ENCODE data around the gene ACP3.
"Not testable (repeated sequence)": the region's sequence is repeated elsewhere in the genome, so short reads cannot be mapped to it uniquely, and the experiment has no call there.

The ACP3 gene, protein sequence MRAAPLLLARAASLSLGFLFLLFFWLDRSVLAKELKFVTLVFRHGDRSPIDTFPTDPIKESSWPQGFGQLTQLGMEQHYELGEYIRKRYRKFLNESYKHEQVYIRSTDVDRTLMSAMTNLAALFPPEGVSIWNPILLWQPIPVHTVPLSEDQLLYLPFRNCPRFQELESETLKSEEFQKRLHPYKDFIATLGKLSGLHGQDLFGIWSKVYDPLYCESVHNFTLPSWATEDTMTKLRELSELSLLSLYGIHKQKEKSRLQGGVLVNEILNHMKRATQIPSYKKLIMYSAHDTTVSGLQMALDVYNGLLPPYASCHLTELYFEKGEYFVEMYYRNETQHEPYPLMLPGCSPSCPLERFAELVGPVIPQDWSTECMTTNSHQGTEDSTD

DNA sequence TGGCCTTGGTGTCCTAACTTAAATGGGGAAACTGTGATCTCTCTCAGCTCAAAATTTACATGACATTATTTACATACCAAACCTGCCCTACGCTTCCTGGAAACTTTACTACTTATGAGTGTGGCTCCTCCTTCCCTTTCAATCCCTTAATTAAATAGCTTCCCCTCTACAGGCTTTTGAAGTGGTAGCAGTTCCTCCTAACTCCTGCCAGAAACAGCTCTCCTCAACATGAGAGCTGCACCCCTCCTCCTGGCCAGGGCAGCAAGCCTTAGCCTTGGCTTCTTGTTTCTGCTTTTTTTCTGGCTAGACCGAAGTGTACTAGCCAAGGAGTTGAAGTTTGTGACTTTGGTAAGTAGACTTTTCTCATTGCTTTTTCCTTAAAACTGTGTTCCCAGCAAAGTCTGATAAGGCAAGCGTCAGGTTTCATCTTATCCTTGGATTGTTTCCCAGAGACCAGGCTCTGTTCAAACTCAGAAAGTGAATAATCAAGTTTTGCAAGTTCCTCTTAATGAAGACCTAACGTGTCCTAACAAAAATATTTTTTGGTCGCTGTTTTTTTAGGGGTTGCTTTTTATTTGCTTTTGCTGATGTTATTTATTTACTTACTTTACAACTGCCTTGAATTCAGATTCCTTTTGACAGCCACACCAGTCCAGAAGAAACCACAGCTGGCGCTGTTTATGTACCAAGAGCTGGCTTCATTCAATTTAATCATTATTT, at the start of gene ACP3:
Gene ACP3 (plus strand): TSS at position 179 of the 720 bp plus-strand sequence. CDS start 50 bp downstream, at position 229.
- DNase-seq = no peak

DNA sequence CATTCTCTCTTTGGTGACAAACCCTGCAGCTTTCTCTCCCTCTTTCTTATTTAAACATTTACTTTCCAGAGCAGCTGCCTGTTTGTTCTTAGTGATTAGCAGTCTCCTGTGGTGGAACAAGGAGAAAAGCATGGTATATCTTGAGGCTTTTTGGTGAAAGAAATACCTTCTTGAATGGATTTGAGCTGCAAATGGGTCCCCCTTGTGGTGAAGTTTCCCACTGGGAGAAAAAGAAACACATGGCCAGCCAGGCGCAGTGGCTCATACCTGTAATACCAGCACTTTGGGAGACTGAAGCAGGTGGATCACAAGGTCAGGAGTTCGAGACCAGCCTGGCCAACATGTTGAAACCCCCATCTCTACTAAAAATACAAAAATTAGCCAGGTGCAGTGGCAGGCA, 48.3 kb upstream of the ACP3 start:
- DNase-seq = no peak

DNA sequence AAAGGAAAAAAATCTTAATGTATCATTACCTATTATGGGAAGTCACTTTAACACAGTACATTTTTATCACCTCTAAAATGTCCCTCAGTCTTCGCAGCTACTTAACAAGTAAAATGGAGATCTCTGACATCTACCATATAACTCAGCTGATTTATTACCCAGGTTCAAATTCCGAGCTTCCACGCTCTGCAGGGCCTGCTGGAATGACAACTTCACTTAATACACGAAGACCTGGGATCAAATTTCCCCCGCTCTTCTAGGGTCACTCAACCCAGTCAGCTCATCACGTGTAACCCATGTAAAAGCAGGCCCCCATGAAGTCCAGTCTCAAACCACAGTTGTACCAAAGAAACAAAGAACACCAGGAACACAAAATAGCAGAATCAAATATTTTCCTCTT, 44.2 kb upstream of the ACP3 start:
- DNase-seq = no peak

DNA sequence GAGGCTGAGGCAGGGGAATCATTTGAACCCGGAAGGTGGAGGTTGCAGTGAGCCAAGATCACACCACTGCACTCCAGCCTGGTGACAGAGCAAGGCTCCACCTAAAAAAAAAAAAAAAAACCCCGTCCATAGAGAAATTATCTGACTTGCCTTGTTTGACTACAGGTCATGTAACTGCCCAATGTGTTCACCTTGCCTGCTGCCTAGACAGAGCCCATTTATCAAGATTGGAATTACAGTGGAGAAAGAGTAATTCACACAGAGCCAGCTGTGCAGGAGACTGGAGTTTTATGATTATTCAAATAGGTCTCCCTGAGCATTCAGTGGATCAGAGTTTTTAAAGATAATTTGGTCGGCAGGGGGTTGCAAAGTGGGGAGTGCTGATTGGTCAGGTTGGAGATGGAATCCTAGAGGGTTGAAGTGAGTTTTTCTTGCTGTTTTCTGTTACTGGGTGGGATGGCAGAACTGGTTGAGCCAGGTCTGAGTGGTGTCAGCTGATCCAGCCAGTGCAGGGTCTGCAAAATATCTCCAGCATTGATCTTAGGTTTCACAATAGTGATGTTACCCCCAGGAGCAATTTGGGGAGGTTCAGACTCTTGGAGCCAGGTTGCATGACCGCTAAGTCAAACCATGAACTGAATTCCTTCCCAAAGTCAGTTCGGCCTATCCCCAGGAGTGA, 40.8 kb upstream of the ACP3 start:
- DNase-seq = no peak

DNA sequence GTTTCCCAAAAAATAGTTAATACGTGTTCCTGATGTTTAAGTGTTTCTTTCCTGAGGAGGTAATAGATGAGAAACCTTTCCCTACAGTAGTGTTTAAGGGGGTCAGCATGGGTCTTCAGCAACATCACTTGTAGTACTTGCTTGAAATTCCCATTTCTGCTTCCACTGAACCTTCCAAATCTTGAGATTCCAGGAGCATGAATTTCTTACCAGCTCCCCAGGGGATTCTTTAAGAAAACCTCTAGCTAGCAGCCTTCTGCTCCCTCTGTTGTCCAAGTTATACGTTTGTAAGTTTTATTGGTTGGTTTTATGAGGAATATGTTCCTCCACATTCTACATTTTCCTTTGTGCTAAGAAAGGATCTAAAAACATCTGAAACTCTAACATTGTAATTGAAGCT, 38.2 kb upstream of the ACP3 start:
- no peak for DNase-seq

DNA sequence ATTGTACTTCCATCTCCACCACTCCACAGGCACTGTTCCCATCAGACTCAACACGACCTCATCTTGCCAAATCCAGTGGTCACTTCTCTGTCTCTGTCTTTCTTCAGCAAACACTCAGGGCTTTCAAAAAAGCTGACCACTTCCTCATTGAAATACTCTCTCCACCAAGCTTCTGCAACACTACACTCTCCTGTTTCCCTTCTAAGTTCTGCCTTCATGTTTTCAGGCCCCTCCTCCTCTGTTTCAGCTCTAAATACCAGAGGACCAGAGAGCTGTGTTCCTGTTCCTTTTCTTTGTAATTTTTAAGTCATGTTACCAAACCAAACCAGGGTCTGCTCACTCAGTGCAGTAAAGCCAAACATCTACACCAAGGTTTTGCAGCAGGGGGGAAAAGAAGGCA, 33.8 kb upstream of the ACP3 start:
- no peak for DNase-seq

DNA sequence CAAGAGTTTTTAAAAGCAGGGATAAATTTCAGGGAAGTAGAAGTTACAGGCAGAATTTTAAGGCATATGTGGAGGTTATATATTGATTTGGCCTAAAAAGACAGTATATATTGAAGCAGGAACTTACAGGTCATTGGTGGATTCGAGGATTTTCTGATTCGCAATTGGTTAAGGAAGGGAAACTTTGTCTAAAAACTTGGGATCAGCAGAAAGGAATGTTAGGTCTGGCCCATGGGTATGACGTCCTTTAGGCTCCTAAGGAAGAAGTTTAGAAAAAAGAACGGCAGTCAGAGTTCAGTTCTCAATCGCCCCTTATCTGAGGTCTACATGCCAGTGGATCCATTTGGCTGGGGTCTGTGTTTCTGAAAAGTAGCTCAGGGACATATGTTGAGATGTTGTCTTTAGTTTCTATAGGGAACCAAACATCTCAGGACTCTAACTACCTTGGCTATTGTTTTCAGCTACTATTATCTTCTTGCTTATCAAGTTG, 33.2 kb upstream of the ACP3 start:
- DNase-seq = no peak

DNA sequence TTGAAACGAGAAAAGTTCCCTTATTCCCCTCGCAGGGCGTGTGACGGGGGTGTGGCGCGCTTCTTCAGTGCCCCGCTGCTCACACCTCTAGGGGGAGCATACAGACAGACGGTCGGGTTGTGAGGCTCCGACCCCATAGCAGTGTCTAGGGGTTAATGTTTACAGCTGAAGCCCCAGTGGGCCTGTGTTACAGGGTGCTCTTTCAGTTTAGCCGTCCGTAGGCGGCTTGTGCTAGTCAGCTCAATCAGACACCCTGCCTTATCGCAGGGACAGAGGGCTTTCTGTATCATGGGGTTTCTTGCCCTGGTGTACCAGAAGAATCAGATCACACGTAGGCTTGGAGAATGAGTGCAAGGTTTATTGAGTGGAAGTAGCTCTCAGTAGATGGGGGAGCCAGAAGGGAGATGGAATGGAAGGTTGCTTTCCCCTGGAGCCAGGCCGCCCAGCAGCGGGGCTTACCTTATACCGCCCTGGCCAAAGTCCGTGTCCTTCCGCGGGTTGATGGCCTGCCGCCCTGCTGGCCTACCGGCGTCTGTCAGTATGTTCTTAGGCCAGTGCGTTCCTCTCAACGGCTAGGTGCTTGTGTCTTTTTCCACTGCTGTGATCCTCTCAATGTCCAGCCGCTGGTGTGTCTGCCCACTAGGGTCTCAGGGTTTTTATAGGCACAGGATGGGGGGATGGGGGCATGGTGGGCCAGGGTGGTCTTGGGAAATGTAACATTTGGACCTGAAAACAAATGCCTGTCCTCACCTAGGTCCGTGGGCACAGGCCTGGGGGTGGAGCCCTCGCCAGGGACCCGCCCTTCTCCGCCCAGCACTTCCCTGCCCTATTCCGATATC, 32.2 kb upstream of the ACP3 start:
- DNase-seq = no peak

DNA sequence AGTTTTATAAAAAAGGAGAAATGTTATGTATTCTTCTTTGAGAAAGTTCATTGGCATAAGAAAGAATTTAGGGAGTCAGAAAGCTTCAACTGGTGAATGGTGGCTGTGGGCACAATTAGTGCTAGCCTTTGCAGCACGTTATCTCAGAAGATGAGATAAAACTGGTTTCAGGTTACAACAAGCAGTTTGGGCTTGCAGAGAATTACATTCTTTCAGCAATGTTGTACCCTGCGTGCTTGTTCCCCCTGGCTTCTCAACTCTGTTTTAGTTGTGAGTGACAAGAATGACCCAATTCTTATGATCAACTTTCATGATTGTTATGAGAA, 31.6 kb upstream of the ACP3 start:
- DNase-seq = no peak

DNA sequence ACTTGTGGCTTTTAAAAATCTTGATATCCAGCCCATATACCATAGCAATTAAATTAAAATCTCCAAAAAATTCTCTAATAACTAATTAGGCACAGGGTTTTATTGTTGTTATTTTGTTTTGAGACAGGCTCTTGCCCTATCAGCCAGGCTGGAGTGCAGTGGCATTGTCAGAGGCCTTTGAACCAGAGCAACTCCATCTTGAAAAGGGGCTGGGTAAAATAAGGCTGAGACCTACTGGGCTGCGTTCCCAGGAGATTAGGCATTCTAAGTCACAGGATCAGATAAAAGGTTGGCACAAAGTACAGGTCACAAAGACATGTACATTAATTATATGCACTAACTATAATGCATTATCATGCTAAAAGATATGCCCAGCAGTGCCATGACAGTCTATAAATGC, 31.2 kb upstream of the ACP3 start:
- no peak for DNase-seq

DNA sequence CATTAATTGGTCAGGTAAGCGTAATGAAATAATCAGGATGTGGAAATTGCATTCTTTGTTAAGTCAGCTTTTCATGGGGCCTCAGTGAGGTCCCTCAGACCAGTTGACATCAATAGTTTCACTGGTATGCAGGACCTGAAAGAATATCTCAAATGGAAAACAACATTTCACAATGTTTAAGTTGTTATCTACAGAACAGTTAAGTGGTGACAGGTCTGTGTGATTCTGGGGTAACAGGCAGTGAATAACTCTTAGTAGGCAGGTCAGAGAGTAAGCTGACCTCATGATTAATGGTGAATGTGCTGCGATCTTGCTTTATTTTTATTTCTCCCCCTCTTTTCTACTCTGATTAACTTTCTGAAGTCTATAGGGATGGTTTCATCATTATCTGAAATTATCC, 28.9 kb upstream of the ACP3 start:
- DNase-seq = no peak

DNA sequence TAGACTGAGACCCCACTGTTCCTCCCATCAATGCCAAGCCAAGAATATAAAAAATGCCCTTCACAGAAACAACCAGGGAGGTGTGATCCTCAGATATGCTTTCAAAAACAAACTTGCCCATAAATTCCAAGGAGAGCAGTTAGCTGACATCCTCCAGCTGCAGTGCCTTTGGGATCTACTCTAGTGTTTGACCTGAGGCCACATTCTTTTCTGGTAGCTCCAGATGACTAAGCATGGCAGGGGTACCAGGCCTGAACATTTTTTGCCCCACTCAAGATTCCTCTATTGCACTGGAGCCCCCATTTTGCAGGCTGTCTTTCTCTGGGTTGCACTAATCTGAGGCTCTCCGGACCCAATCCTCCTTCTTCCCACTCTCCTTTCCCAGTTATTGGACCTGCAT, 27.9 kb upstream of the ACP3 start:
- DNase-seq = no peak

DNA sequence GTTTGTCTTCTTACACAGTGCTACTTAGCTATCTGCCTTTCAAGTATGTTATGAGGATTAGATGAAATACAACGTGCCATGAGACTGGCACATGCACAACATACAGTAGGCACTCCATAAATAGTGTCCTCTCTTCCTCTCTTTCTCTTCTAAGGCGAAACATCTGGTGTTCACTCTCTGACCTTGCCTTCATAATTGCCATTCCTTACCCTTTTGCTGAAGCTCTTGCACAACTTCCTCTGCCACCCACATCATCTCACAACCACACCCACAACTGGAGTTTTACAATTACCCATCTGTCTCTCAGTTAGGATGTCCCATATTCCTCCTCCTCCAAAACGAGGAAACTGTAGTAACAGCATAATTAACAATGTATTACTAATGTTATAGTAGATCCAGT, 26.4 kb upstream of the ACP3 start:
- DNase-seq = no peak

DNA sequence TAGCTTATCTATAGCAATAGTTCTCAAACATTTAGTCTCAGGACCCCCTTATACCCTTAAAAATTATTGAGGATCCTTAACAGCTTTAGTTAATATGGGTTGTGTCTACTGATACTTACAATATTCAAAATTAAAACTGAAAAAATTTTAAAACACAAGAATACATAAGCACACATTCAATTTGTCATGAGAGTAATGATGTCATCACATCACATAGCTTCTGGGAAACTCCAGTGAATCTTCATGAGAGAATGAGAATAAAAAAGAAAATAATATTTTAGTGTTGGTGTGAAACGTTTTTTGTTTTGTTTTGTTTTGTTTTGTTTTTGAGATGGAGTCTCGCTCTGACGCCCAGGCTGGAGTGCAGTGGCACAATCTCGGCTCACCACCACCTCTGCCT, 25.2 kb upstream of the ACP3 start:
- DNase-seq = no peak

DNA sequence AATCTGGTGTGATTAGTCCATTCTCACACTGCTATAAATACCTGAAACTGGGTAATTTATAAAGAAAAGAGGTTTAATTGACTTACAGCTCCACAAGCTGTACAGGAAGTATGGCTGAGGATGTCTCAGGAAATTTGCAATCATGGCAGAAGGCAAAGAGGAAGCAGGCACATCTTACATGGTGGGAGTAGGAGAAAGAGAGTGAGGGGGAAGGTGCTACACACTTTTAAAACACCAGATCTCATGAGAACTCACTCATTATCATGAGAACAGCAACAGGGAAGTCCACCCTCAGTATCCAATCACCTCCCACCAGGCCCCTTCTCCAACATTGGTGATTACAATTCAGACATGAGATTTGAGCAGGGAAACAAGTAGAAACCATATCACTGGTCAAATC, 24.0 kb upstream of the ACP3 start:
- no peak for DNase-seq

DNA sequence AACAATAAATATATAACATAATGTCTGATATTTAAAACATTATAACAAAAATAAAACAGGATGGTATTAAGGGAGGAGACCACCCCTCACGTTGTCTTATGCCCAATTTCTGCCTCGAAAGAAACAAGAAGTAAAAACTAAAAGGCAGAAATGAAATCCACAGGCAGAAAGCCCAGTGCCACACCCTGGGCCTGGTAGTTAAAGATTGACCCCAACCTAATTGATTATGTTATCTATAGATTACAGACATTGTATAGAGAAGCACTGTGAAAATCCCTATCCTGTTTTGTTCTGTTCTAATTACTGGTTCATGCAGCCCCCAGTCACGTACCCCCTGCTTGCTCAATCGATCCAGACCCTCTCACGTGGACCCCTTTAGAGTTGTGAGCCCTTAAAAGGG, 22.3 kb upstream of the ACP3 start:
- DNase-seq = no peak

DNA sequence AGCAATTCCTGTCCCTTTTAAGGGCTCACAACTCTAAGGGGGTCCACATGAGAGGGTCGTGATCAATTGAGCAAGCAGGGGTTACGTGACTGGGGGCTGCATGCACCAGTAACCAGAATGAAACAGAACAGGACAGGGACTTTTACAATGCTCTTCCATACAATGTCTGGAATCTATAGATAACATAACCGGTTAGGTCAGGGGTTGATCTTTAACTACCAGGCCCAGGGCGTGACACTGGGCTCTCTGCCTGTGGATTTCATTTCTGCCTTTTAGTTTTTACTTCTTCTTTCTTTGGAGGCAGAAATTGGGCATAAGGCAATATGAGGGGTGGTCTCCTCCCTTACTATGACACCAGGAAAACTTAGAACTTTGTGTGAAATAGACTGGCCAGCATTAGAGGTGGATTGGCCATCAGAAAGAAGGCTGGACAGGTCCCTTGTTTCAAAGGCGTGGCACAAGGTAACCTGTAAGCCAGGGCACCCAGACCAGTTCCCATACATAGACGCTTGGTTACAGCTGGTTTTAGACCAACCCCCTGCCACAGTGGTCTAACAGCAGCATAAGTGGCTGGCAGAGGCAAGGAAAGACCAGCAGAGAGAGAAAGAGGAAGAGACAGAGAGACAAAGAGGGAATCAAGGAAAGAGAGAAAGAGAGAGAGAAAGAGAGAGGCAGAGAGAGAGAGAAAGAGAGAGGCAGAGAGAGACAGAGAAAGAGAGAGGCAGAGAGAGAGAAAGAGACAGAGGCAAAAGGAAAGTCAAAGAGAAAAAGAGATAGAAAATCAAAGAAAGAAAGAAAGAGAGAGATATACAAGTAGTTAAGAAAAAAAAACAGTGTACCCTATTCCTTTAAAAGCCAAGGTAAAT, 13.6 kb upstream of the ACP3 start:
- not testable (repeated sequence) for DNase-seq

DNA sequence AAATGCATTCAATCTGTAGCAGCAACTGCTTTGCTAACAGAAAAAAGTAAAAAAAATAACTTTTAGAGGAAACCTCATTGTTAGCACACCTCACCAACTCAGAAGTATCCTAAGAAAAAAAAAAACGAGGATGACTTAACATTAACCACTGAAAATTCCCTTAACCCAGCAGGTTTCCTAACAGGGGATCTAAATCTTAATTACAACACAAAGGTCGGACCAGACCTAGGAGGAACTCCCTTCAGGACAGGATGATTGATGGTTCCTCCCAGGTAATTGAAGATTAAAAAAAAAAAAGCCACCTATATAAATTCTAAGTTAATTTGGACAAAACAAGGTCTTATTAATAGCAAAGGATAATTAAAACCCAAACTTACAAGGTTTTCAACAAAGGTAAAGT, 12.9 kb upstream of the ACP3 start:
- DNase-seq = not testable (repeated sequence)

DNA sequence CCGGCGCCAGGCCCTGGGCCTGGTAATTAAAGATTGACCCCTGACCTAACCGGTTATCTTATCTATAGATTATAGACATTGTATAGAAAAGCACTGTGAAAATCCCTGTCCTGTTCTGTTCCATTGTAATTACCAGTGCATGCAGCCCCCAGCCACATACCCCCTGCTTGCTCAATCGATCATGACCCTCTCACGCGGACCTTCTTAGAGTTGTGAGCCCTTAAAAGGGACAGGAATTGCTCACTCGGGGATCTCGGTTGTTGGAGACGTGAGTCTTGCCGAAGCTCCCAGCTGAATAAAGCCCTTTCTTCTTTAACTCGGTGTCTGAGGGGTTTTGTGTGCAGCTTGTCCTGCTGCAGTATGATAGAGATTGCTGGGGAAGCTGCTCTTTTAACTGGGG, 7.2 kb upstream of the ACP3 start:
- DNase-seq = not testable (repeated sequence)

DNA sequence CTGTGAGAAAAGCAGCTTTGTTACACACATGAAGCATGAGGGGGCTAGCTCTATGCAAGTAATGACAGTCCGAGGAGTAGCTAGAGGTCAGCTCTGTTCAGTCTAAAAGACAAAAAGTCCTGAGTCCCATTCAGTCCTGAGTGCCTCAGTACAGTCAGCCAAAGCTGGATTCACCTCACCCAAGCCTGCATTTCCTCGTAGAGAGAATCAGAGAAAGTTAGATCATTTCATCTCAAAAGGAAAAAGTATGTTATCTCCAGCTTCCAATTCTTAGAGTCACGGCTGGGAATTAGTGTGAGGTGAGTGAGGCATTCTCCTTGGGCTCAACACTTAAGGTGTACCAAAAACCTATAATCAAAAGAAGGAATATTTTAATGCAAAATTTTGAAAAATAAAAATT, 5.9 kb upstream of the ACP3 start:
- DNase-seq = no peak

DNA sequence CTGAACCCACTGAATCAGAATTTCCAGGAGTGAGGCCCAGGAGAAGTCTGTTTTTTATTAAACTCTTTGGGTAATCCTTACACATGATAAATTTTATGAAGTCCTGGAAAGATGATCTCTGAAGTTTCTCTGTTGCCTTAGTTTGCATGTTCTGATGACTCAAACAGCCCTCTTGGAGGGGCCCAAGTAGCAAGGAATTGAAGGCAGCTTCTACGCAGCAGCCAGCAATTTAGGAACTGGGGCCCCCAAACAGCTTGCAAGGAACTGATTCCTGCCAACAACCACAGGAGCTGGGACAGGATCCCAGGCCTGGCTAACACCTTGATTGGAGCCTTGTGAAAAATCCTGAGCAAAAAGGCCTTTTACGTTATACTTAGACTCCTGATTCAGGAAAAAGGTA, 5.4 kb upstream of the ACP3 start:
- no peak for DNase-seq

DNA sequence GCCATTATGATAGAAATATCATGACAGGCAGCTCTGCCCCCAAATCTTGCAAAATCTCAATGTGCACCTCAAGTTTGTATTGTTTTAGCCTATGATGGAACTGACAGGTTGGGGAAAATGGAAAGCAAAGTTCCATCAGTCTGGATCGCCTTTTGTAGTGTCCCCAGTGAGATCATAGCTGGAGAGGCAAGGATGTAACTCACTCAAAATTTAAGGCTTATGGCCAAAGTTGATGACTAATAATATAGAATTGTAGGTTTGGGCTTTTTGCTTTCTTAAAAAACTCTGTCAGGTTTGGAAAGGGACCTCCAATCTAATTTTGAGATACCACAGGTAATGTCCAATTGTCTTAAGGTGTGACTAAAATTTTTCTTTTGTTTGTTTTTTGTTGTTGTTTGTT, 1.4 kb upstream of the ACP3 start:
- no peak for DNase-seq
